Measurements from ENCODE around the gene TMEM203.

- TF ChIP-seq, protein P1, sequence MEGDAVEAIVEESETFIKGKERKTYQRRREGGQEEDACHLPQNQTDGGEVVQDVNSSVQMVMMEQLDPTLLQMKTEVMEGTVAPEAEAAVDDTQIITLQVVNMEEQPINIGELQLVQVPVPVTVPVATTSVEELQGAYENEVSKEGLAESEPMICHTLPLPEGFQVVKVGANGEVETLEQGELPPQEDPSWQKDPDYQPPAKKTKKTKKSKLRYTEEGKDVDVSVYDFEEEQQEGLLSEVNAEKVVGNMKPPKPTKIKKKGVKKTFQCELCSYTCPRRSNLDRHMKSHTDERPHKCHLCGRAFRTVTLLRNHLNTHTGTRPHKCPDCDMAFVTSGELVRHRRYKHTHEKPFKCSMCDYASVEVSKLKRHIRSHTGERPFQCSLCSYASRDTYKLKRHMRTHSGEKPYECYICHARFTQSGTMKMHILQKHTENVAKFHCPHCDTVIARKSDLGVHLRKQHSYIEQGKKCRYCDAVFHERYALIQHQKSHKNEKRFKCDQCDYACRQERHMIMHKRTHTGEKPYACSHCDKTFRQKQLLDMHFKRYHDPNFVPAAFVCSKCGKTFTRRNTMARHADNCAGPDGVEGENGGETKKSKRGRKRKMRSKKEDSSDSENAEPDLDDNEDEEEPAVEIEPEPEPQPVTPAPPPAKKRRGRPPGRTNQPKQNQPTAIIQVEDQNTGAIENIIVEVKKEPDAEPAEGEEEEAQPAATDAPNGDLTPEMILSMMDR (IDR thresholded peaks at IDR 0.05; ENCODE audit: low read length) = no peak
- TF ChIP-seq EZH2 (optimal IDR thresholded peaks at IDR 0.05; ENCODE audit: low read depth, low read length) (no peak), EZH2phosphoT487 (IDR thresholded peaks at IDR 0.05; ENCODE audit: low read length) (no peak)
Measured at GRCh38 chr9:137247916-137248175, 42.4 kb upstream of the TMEM203 start.
